Naive thymus-derived CD4-positive, alpha-beta T cell (primary cell): ENCODE measurements around the gene TTC6. TPM values are rescaled to one million over a fixed set of nuclear protein-coding genes. Genes with fewer than 3 reads are reported as not detected.

Source experiments
- ATAC-seq: fragments of 150-1000 bp; cut with Tn5 transposase; 2 replicates; pipeline ENCODE4 v1.10.0; 2021; ENCODE audit warnings: mild to moderate bottlenecking, moderate library complexity
- CTCF ChIA-PET: fragments of 350-600 bp; sonication (Branson Sonifier 250); formaldehyde crosslinking; loops from one replicate; lab custom pipeline; 2021; ENCODE audit warnings: antibody characterized with exemption; lab: Charles Lee
- POLR2A ChIA-PET: fragments of 350-600 bp; sonication (Branson Sonifier 250); formaldehyde crosslinking; loops from one replicate; lab custom pipeline; 2021; ENCODE audit warnings: antibody characterized with exemption, inconsistent platforms; lab: Charles Lee
- DNase-seq, 9 donors: peaks; one replicate each; pipeline versions ENCODE4 v3.0.0 to v3.0.0-alpha.2; 2020 to 2022; ENCODE audit warnings: mixed read lengths in 1 of 9
- H3K27ac ChIP-seq: one replicate; pipeline ENCODE4 v1.7.0; 2013; ENCODE audit warnings: mild to moderate bottlenecking, low read depth, low read length, moderate library complexity
- H3K27me3 ChIP-seq, 2 donors: one replicate each; pipeline ENCODE4 v1.7.0; 2013; ENCODE audit warnings: low read length in 2 of 2, mild to moderate bottlenecking in 2 of 2, moderate library complexity in 2 of 2; ENCODE audit not compliant: control insufficient read depth in 2 of 2, insufficient read depth in 2 of 2
- H3K36me3 ChIP-seq, 3 experiments: 1 replicate in 2 of 3; 2 replicates in 1 of 3; pipeline ENCODE4 v1.7.0; 2013; ENCODE audit warnings: low read length in 3 of 3, mild to moderate bottlenecking in 3 of 3, moderate library complexity in 1 of 3; ENCODE audit not compliant: insufficient read depth in 3 of 3, control insufficient read depth in 2 of 3
- H3K4me1 ChIP-seq, 2 donors: one replicate each; pipeline ENCODE4 v1.7.0; 2013; ENCODE audit warnings: low read length in 2 of 2, mild to moderate bottlenecking in 2 of 2, moderate library complexity in 1 of 2; ENCODE audit not compliant: control insufficient read depth in 2 of 2, insufficient read depth in 2 of 2
- H3K4me3 ChIP-seq: 2 replicates; pipeline ENCODE4 v1.7.0; 2013; ENCODE audit warnings: mild to moderate bottlenecking, low read length
- H3K9me3 ChIP-seq, 3 experiments: 1 replicate in 2 of 3; 2 replicates in 1 of 3; pipeline ENCODE4 v1.7.0; 2013; ENCODE audit warnings: low read length in 3 of 3; ENCODE audit not compliant: control insufficient read depth in 2 of 3
- H3K27ac Mint-ChIP-seq, 9 donors: one replicate each; pipeline ENCODE4 v1.8.0; 2020 to 2022; ENCODE audit warnings: mixed read lengths in 9 of 9, mild to moderate bottlenecking in 8 of 9, moderate library complexity in 5 of 9, inconsistent platforms in 2 of 9
- H3K27me3 Mint-ChIP-seq, 5 donors: one replicate each; pipeline ENCODE4 v1.8.0; 2021 to 2022; ENCODE audit warnings: mixed read lengths in 5 of 5, mild to moderate bottlenecking in 1 of 5
- H3K36me3 Mint-ChIP-seq, 5 donors: one replicate each; pipeline ENCODE4 v1.8.0; 2020 to 2022; ENCODE audit warnings: mixed read lengths in 5 of 5, mild to moderate bottlenecking in 3 of 5, inconsistent platforms in 1 of 5
- H3K4me1 Mint-ChIP-seq, 7 donors: one replicate each; pipeline ENCODE4 v1.8.0; 2020 to 2022; ENCODE audit warnings: mixed read lengths in 7 of 7, mild to moderate bottlenecking in 3 of 7, inconsistent platforms in 1 of 7
- H3K4me3 Mint-ChIP-seq, 10 donors: one replicate each; pipeline ENCODE4 v1.8.0; 2020 to 2022; ENCODE audit warnings: mild to moderate bottlenecking in 10 of 10, mixed read lengths in 10 of 10, moderate library complexity in 6 of 10, inconsistent platforms in 2 of 10
- H3K9me3 Mint-ChIP-seq, 11 donors: one replicate each; pipeline ENCODE4 v1.8.0; 2020 to 2022; ENCODE audit warnings: mixed read lengths in 11 of 11, mild to moderate bottlenecking in 4 of 11, inconsistent platforms in 1 of 11, moderate library complexity in 1 of 11
- intact Hi-C, 2 donors: fragments of 100-400 bp; cut with micrococcal nuclease; formaldehyde crosslinking; loops; one replicate each; pipeline ENCODE4 v1.15.1; 2023
- polyA plus RNA-seq, 2 donors: library from polyadenylated mRNA; unstranded; fragments of 300-500 nt; fragmentation: Illumina TruSeq; gene quantifications; one replicate each; pipeline ENCODE4 v1.2.3, GENCODE V29; 2021
- total RNA-seq, 6 experiments: library from RNA in 5 of 6; stranded (reverse) in 5 of 6; gene quantifications; 1 replicate in 5 of 6; 2 replicates in 1 of 6; pipeline ENCODE4 v1.2.3 and lab custom pipeline; 2021 to 2026

The TTC6 gene
- total and polyA plus RNA-seq, 7 experiments from 2014 or later, result not detected

DNA sequence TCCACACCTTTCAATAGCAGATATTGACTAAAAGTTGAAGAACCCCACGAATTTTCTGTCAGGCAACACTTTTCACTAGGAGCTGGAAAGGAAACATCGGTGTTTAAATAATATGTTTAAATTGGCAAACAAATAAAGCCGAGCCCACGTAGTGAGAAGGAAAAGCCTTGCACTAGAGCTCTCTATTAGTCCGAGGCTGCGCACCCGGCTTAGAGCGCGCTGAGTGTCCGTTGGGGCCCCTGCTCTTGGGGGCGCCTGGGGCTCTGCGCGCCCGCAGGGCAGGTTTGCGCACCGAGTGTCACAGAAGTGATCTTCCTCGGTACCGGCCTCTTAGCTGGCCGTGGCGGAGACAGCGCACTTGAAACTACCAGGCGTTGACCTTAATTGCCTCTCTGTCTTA lies 6.4 kb downstream of the TTC6 start:
- Mint-ChIP-seq H3K27me3 (peaks cover 53 to 78% (median 73%) of the 10 kb centered on the region in 5 donors), H3K36me3 (peaks cover 0 to 5% (median 3%) of the 10 kb centered on the region in 5 donors), H3K4me1 (peaks cover 0 to 32% (median 13%) of the 10 kb centered on the region in 7 donors), H3K9me3 (peaks cover 0 to 53% (median 10%) of the 10 kb centered on the region in 11 donors), H3K4me3 (no peak overlapping the region), H3K27ac (no peak overlapping the region)
- H3K27me3 ChIP-seq, result peaks cover 11 to 22% of the 10 kb centered on the region in 2 donors
- DNase-seq (no peak), ATAC-seq (no peak)
- H3K9me3 ChIP-seq, result no peaks in the 10 kb centered on the region
- H3K4me1 ChIP-seq, result no peaks in the 10 kb centered on the region
- no peaks in the 10 kb centered on the region for H3K36me3 ChIP-seq
- H3K27ac ChIP-seq, result no peak overlapping the region
- ChIA-PET POLR2A (no interaction called here), CTCF (no interaction called here)
- intact Hi-C loops, result no loop called here
- H3K4me3 ChIP-seq, result no peak overlapping the region

DNA sequence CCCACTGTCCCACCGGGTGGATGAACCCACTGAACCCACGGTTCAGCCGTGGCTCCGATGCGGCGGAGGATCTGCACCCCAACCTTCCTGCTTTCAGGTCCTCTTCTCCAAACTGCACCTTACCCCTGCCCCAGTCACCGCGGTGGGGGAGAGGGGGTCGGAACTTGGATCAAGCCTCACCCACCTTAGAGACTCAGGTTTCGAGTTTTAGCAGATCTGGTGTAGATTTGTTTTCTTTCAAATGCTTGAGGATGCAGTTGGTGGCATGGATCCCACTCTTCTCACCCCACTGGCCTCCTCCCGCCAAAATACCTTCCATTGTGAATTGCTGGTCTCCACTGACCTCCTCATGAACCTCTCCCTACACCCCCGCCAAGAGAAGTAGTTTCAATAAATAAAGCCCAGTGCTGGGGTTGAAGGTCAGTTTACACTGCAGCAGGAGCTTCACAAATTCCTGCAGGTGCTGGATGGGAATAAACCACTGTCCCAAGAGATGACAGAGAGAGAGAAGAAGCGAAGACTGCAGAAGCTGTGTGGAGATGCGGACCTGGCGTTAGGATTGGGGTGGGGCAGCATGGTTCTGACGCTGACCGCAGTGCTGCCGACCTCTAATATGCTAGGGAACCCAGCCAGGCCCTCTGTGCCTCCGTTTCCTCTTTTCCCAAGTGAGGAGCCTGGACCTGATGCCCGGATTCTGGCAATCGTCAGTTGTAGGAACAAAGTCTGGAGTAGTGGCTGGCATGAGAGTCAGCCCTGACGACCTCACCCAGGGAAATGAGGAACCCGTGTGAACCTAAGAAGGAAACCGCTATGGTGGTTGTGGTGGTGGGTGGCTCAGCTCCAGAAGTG lies 7.4 kb downstream of the TTC6 start:
- peaks cover 43 to 68% (median 66%) of the 10 kb centered on the region in 5 donors for H3K27me3 Mint-ChIP-seq
- peaks cover 0 to 25% (median 13%) of the 10 kb centered on the region in 7 donors for H3K4me1 Mint-ChIP-seq
- no peaks in the 10 kb centered on the region for H3K9me3 ChIP-seq
- H3K4me3 ChIP-seq, result no peak overlapping the region
- ChIA-PET CTCF (no interaction called here), POLR2A (no interaction called here)
- peaks cover 11 to 12% of the 10 kb centered on the region in 2 donors for H3K27me3 ChIP-seq
- H3K4me3 Mint-ChIP-seq, result no peak overlapping the region
- H3K4me1 ChIP-seq, result no peaks in the 10 kb centered on the region
- H3K36me3 ChIP-seq, result no peaks in the 10 kb centered on the region
- H3K36me3 Mint-ChIP-seq, result peaks cover 0 to 4% (median 0%) of the 10 kb centered on the region in 5 donors
- ATAC-seq (no peak), DNase-seq (no peak)
- H3K27ac ChIP-seq, result no peak overlapping the region
- no peak overlapping the region for H3K27ac Mint-ChIP-seq
- intact Hi-C loops, result no loop called here
- peaks cover 0 to 44% (median 10%) of the 10 kb centered on the region in 11 donors for H3K9me3 Mint-ChIP-seq

GRCh38 chr14:37603688-37604251 lies 8.3 kb downstream of the TTC6 start:
- Mint-ChIP-seq H3K27ac (no peak overlapping the region), H3K27me3 (peaks cover 35 to 63% (median 60%) of the 10 kb centered on the region in 5 donors), H3K9me3 (peaks cover 0 to 40% (median 10%) of the 10 kb centered on the region in 11 donors), H3K36me3 (peaks cover 0 to 4% (median 0%) of the 10 kb centered on the region in 5 donors), H3K4me1 (peaks cover 0 to 23% (median 12%) of the 10 kb centered on the region in 7 donors), H3K4me3 (no peak overlapping the region)
- H3K27me3 ChIP-seq, result peaks cover 10 to 11% of the 10 kb centered on the region in 2 donors
- POLR2A ChIA-PET, result no interaction called here
- no peaks in the 10 kb centered on the region for H3K9me3 ChIP-seq
- CTCF ChIA-PET, result no interaction called here
- H3K27ac ChIP-seq, result no peak overlapping the region
- no peak for ATAC-seq
- H3K36me3 ChIP-seq, result no peaks in the 10 kb centered on the region
- H3K4me3 ChIP-seq, result no peak overlapping the region
- intact Hi-C loops, result no loop called here
- no peak for DNase-seq
- no peaks in the 10 kb centered on the region for H3K4me1 ChIP-seq

DNA sequence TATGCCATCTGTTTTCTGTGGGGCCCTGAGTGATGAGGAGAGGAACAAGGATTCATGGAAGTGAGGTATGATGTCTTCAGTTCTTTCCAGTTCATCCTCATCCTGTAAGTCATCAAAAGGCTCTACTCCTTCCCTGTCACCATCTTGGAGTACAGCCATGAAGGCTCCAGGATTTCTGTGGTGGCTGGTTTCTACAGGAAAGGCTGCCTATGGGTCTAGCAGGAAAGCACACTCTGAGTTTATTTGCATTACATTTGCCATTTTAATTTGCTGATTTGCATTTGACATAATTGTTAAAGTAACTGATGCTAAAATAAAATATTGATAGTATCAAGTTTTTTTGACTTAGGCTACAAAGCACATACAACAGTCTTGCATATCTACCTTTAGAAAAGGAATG lies 11.2 kb downstream of the TTC6 start:
- H3K27me3 ChIP-seq, result peaks cover 0 to under 1% of the 10 kb centered on the region in 2 donors
- Mint-ChIP-seq H3K9me3 (peaks cover 0 to 46% (median 15%) of the 10 kb centered on the region in 11 donors), H3K36me3 (peaks cover 0 to 10% (median 3%) of the 10 kb centered on the region in 5 donors), H3K27ac (no peak overlapping the region), H3K4me1 (no peaks in the 10 kb centered on the region), H3K27me3 (peaks cover 18 to 57% (median 54%) of the 10 kb centered on the region in 5 donors), H3K4me3 (no peak overlapping the region)
- H3K9me3 ChIP-seq, result no peaks in the 10 kb centered on the region
- no peak overlapping the region for H3K27ac ChIP-seq
- no peak for ATAC-seq
- no peaks in the 10 kb centered on the region for H3K36me3 ChIP-seq
- CTCF ChIA-PET, result no interaction called here
- POLR2A ChIA-PET, result no interaction called here
- no peaks in the 10 kb centered on the region for H3K4me1 ChIP-seq
- H3K4me3 ChIP-seq, result no peak overlapping the region
- intact Hi-C loops, result no loop called here
- DNase-seq, result no peak

GRCh38 chr14:37608649-37609048 lies 13.2 kb downstream of the TTC6 start:
- peaks cover 14 to 58% (median 55%) of the 10 kb centered on the region in 5 donors for H3K27me3 Mint-ChIP-seq
- CTCF ChIA-PET, result no interaction called here
- intact Hi-C loops, result no loop called here

GRCh38 chr14:37610945-37611523 lies 15.6 kb downstream of the TTC6 start:
- H3K4me1 ChIP-seq, result no peaks in the 10 kb centered on the region
- H3K36me3 ChIP-seq, result no peaks in the 10 kb centered on the region
- Mint-ChIP-seq H3K27me3 (peaks cover 11 to 49% (median 41%) of the 10 kb centered on the region in 5 donors), H3K9me3 (peaks cover 10 to 60% (median 26%) of the 10 kb centered on the region in 11 donors), H3K36me3 (peaks cover 0 to 14% (median 4%) of the 10 kb centered on the region in 5 donors), H3K27ac (no peak overlapping the region), H3K4me1 (no peaks in the 10 kb centered on the region), H3K4me3 (peak overlapping the region in 1 of 10 donors; percentile 7)
- H3K27me3 ChIP-seq, result no peaks in the 10 kb centered on the region
- ATAC-seq, result no peak
- no peak for DNase-seq
- no peak overlapping the region for H3K27ac ChIP-seq
- ChIA-PET CTCF (no interaction called here), POLR2A (interaction anchor here (0.6 kb wide), 1 partner anchor 952 kb away, joined by 3 read pairs; no protein-coding TSS in a partner anchor)
- no peak overlapping the region for H3K4me3 ChIP-seq
- H3K9me3 ChIP-seq, result peaks cover 0 to 12% (median 0%) of the 10 kb centered on the region in 3 experiments
- intact Hi-C loops, result no loop called here

More at GRCh38 chr14:37608649-37609048, 13.2 kb downstream of the TTC6 start:
- DNase-seq (no peak), ATAC-seq (no peak)
- H3K4me1 Mint-ChIP-seq, result no peaks in the 10 kb centered on the region
- no peaks in the 10 kb centered on the region for H3K9me3 ChIP-seq
- no peaks in the 10 kb centered on the region for H3K4me1 ChIP-seq
- H3K36me3 Mint-ChIP-seq, result peaks cover 0 to 10% (median 0%) of the 10 kb centered on the region in 5 donors
- H3K27me3 ChIP-seq, result no peaks in the 10 kb centered on the region
- no peak overlapping the region for H3K4me3 Mint-ChIP-seq
- H3K27ac Mint-ChIP-seq, result no peak overlapping the region
- H3K9me3 Mint-ChIP-seq, result peaks cover 3 to 55% (median 20%) of the 10 kb centered on the region in 11 donors
- POLR2A ChIA-PET, result no interaction called here
- H3K36me3 ChIP-seq, result no peaks in the 10 kb centered on the region
- H3K27ac ChIP-seq, result no peak overlapping the region
- no peak overlapping the region for H3K4me3 ChIP-seq
